Measurements from ENCODE around the gene SLA2.
"Not testable (repeated sequence)": the region's sequence is repeated elsewhere in the genome, so short reads cannot be mapped to it uniquely, and the experiment has no call there.

The SLA2 gene

GRCh38 chr20:36644706-36645095 is 1.3 kb downstream of the SLA2 start:
- no peak for DNase-seq

GRCh38 chr20:36644032-36644705 is 1.8 kb downstream of the SLA2 start:
- DNase-seq = peak; percentile 73

GRCh38 chr20:36642136-36642535 is 3.9 kb downstream of the SLA2 start:
- DNase-seq = no peak

- DNase-seq = no peak
Measured at GRCh38 chr20:36641506-36641843, 4.5 kb downstream of the SLA2 start.

GRCh38 chr20:36638876-36639400 is 7.1 kb downstream of the SLA2 start:
- DNase-seq = not testable (repeated sequence)

GRCh38 chr20:36634342-36634741 is 11.7 kb downstream of the SLA2 start:
- no peak for DNase-seq

GRCh38 chr20:36633285-36633772 is 12.7 kb downstream of the SLA2 start:
- DNase-seq = no peak

GRCh38 chr20:36632487-36633284 is 13.3 kb downstream of the SLA2 start:
- no peak for DNase-seq

- no peak for DNase-seq
Measured at GRCh38 chr20:36632147-36632486, 13.9 kb downstream of the SLA2 start.

- no peak for DNase-seq
Measured at GRCh38 chr20:36631646-36632045, 14.3 kb downstream of the SLA2 start.

- DNase-seq = peak; percentile 57
Measured at GRCh38 chr20:36629719-36630681, 16.0 kb downstream of the SLA2 start.

- peak; percentile 64 for DNase-seq
Measured at GRCh38 chr20:36628076-36628475, 17.9 kb downstream of the SLA2 start.

- DNase-seq = no peak
Measured at GRCh38 chr20:36624944-36625324, 21.1 kb downstream of the SLA2 start.

- no peak for DNase-seq
Measured at GRCh38 chr20:36624068-36624943, 21.7 kb downstream of the SLA2 start.

- DNase-seq = no peak
Measured at GRCh38 chr20:36623444-36623843, 22.6 kb downstream of the SLA2 start.

- no peak for DNase-seq
Measured at GRCh38 chr20:36620917-36621316, 25.1 kb downstream of the SLA2 start.

GRCh38 chr20:36614781-36615557 is 31.0 kb downstream of the SLA2 start:
- DNase-seq = no peak

GRCh38 chr20:36613974-36614373 is 32.0 kb downstream of the SLA2 start:
- no peak for DNase-seq

GRCh38 chr20:36611625-36612024 is 34.4 kb downstream of the SLA2 start:
- DNase-seq = no peak

GRCh38 chr20:36608388-36608728 is 37.6 kb downstream of the SLA2 start:
- not testable (repeated sequence) for DNase-seq
